Gastrocnemius medialis (tissue), 4 donors: ENCODE results near the gene FCHO2. TPM values are rescaled to one million over a fixed set of nuclear protein-coding genes. Genes with fewer than 3 reads are reported as not detected.

Experiments used
- ATAC-seq, 2 donors: fragments of 150-250 bp; one replicate each; pipeline ENCODE4 v1.9.1; 2016
- DNase-seq, 2 donors: peaks; one replicate each; pipeline ENCODE4 v3.0.0-alpha.2; 2019
- H3K27ac ChIP-seq, 4 donors: fragments of 200-600 bp; sonication (generic); 1 replicate in 1 of 4; 2 replicates in 3 of 4; pipeline ENCODE4 v1.5.1; 2016 to 2018; ENCODE audit warnings: mild to moderate bottlenecking in 2 of 4, moderate library complexity in 1 of 4
- H3K27me3 ChIP-seq, 3 donors: fragments of 200-600 bp; sonication (generic) in 2 of 3; 1 replicate in 1 of 3; 2 replicates in 2 of 3; pipeline versions ENCODE4 v1.5.1 to v1.6.0; 2016 to 2019; ENCODE audit warnings: mild to moderate bottlenecking in 1 of 3, moderate library complexity in 1 of 3
- H3K36me3 ChIP-seq, 2 donors: fragments of 200-600 bp; sonication (generic) in 1 of 2; one replicate each; pipeline ENCODE4 v1.5.1; 2017 to 2018
- H3K4me1 ChIP-seq, 2 donors: fragments of 200-600 bp; sonication (generic) in 1 of 2; one replicate each; pipeline ENCODE4 v1.5.1; 2016 to 2017; ENCODE audit warnings: mild to moderate bottlenecking in 2 of 2
- H3K4me3 ChIP-seq, 4 donors: fragments of 200-600 bp; sonication (generic) in 3 of 4; 1 replicate in 1 of 4; 2 replicates in 3 of 4; pipeline ENCODE4 v1.5.1; 2016 to 2019; ENCODE audit warnings: mild to moderate bottlenecking in 2 of 4
- H3K9me3 ChIP-seq, 3 donors: fragments of 200-600 bp; sonication (generic) in 2 of 3; 1 replicate in 1 of 3; 2 replicates in 2 of 3; pipeline ENCODE4 v1.5.1; 2016 to 2019
- CTCF ChIP-seq, 5 experiments: fragments of 450-650 bp in 3 of 5; fragments of 200-600 bp in 2 of 5; sonication (generic) in 2 of 5; IDR thresholded peaks in 4 of 5; conservative IDR thresholded peaks in 1 of 5; 1 replicate in 4 of 5; 2 replicates in 1 of 5; pipeline ENCODE4 v1.5.1; 2016 to 2019; ENCODE audit warnings: antibody characterized with exemption in 5 of 5, mild to moderate bottlenecking in 3 of 5, moderate library complexity in 3 of 5
- POLR2A ChIP-seq, 2 donors: fragments of 450-650 bp; IDR thresholded peaks; one replicate each; pipeline ENCODE4 v1.6.1; 2017; ENCODE audit warnings: antibody characterized with exemption in 2 of 2, mild to moderate bottlenecking in 2 of 2, moderate library complexity in 2 of 2
- in situ Hi-C, 4 donors: fragments of 200-750 bp; cut with MboI; loops; one replicate each; pipeline versions ENCODE4 v1.15.0 to v1.8.0; 2017; ENCODE audit warnings: low sequenced_read_pairs in 4 of 4
- intact Hi-C: fragments of 100-400 bp; cut with DNase I; formaldehyde crosslinking; loops from one replicate; pipeline ENCODE4 v1.15.1; 2023; ENCODE audit warnings: low total_unique reads
- total RNA-seq, 4 donors: library from RNA; depleted of rRNA; stranded (reverse); fragments of >200 nt; gene quantifications; one replicate each; pipeline versions ENCODE4 v1.1.0 to v1.2.3, GENCODE V29; 2016

The FCHO2 gene
- total RNA-seq, 4 donors from 2014 or later, result 8.3 to 14.8 (median 12.3) TPM

- intact Hi-C loops, result no loop called here
- Histone ChIP-seq H3K36me3 (peaks cover 0 to 17% of the 10 kb centered on the region in 2 donors), H3K9me3 (no peaks in the 10 kb centered on the region), H3K27ac (no peak overlapping the region), H3K27me3 (no peaks in the 10 kb centered on the region), H3K4me3 (no peak overlapping the region), H3K4me1 (peaks cover 0 to 6% of the 10 kb centered on the region in 2 donors)
- ATAC-seq (no peak), DNase-seq (no peak)
- in situ Hi-C loops, result no loop called here
- TF ChIP-seq CTCF (IDR thresholded peaks at IDR 0.05 in 4 of 5, conservative IDR thresholded peaks at IDR 0.05 in 1 of 5) (no peak), POLR2A (IDR thresholded peaks at IDR 0.05) (no peak)
Observed at GRCh38 chr5:73031839-73032238, 76.0 kb downstream of the FCHO2 start.

- intact Hi-C loops (no loop called here), in situ Hi-C loops (no loop called here)
- Histone ChIP-seq H3K4me3 (no peak overlapping the region), H3K27me3 (no peaks in the 10 kb centered on the region), H3K27ac (no peak overlapping the region), H3K4me1 (peaks cover 0 to 6% of the 10 kb centered on the region in 2 donors), H3K9me3 (no peaks in the 10 kb centered on the region), H3K36me3 (peaks cover 0 to 25% of the 10 kb centered on the region in 2 donors)
- DNase-seq (no peak), ATAC-seq (no peak)
- TF ChIP-seq POLR2A (IDR thresholded peaks at IDR 0.05) (no peak), CTCF (IDR thresholded peaks at IDR 0.05 in 4 of 5, conservative IDR thresholded peaks at IDR 0.05 in 1 of 5) (no peak)
Observed at GRCh38 chr5:73032635-73033034, 76.8 kb downstream of the FCHO2 start.

GRCh38 chr5:73037545-73037944, 81.7 kb downstream of the FCHO2 start:
- H3K36me3 ChIP-seq, result peaks cover 0 to 50% of the 10 kb centered on the region in 2 donors
- ATAC-seq (no peak), DNase-seq (no peak)
- no peaks in the 10 kb centered on the region for H3K27me3 ChIP-seq
- in situ Hi-C loops (no loop called here), intact Hi-C loops (no loop called here)
- H3K4me1 ChIP-seq, result no peaks in the 10 kb centered on the region
- H3K27ac ChIP-seq, result no peak overlapping the region
- H3K9me3 ChIP-seq, result no peaks in the 10 kb centered on the region
- TF ChIP-seq CTCF (IDR thresholded peaks at IDR 0.05 in 4 of 5, conservative IDR thresholded peaks at IDR 0.05 in 1 of 5), result no peak
- no peak for TF ChIP-seq POLR2A (IDR thresholded peaks at IDR 0.05)
- H3K4me3 ChIP-seq, result no peak overlapping the region

GRCh38 chr5:73039082-73039481, 83.2 kb downstream of the FCHO2 start:
- no peak overlapping the region for H3K4me3 ChIP-seq
- in situ Hi-C loops (no loop called here), intact Hi-C loops (no loop called here)
- ATAC-seq, result no peak
- H3K9me3 ChIP-seq, result no peaks in the 10 kb centered on the region
- DNase-seq, result no peak
- no peaks in the 10 kb centered on the region for H3K27me3 ChIP-seq
- H3K36me3 ChIP-seq, result peaks cover 0 to 50% of the 10 kb centered on the region in 2 donors
- no peak overlapping the region for H3K27ac ChIP-seq
- TF ChIP-seq POLR2A (IDR thresholded peaks at IDR 0.05) (no peak), CTCF (IDR thresholded peaks at IDR 0.05 in 4 of 5, conservative IDR thresholded peaks at IDR 0.05 in 1 of 5) (no peak)
- H3K4me1 ChIP-seq, result no peaks in the 10 kb centered on the region

- TF ChIP-seq CTCF (IDR thresholded peaks at IDR 0.05 in 4 of 5, conservative IDR thresholded peaks at IDR 0.05 in 1 of 5) (no peak), POLR2A (IDR thresholded peaks at IDR 0.05) (no peak)
- intact Hi-C loops (no loop called here), in situ Hi-C loops (no loop called here)
- Histone ChIP-seq H3K27ac (no peak overlapping the region), H3K9me3 (no peaks in the 10 kb centered on the region), H3K36me3 (peaks cover 0 to 22% of the 10 kb centered on the region in 2 donors), H3K4me1 (no peaks in the 10 kb centered on the region), H3K4me3 (no peak overlapping the region), H3K27me3 (no peaks in the 10 kb centered on the region)
- no peak for DNase-seq
- ATAC-seq, result no peak
Observed at GRCh38 chr5:73042993-73043392, 87.2 kb downstream of the FCHO2 start.
